ENCODE data around the gene PFKFB4. TPM values are rescaled to one million over a fixed set of nuclear protein-coding genes. Genes with fewer than 3 reads are reported as not detected.
"Not testable (repeated sequence)": the region's sequence is repeated elsewhere in the genome, so short reads cannot be mapped to it uniquely, and the experiment has no call there.

The PFKFB4 gene
- total RNA-seq, 1 donor from 2014 or later, result 2.4 TPM

- intact Hi-C loops (cut with DNase I), result no loop called here
- DNase-seq (ENCODE audit: missing footprints) (no peak), ATAC-seq (no peak)
Observed at GRCh38 chr3:48477959-48478520, 78.6 kb downstream of the PFKFB4 start.

DNA sequence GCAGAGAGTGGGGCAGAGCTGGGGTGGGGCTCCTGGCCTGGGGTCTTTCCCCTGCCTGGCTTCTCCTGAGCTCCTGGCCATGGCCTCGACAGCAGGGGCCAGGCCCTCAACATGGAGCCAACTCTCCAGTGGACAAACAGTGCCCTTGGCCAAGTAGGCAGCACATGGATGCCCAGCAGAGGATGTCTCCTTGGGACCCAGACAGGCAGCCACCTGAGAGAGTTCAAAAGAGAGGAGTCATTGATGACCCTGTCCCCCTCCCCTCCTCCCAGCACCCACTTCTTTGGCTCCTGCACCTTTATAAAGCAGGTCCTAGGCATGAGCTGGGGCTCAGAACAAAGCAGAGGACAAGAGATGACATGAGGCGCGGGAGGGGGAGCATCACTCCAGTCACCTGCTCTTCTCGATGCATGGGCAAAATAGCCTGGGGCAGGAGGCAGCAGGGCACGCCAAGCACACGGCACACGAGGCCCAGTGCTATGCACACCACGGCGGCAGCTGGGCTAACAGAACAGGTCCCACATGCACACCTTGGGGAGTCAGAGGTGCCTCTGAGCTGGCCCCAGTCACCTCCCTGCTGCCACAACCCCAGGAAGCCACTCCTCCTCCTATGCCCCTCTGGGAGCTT lies 80.1 kb downstream of the PFKFB4 start:
- DNase-seq (ENCODE audit: missing footprints) (no peak), ATAC-seq (no peak)
- intact Hi-C loops (cut with DNase I), result no loop called here

DNA sequence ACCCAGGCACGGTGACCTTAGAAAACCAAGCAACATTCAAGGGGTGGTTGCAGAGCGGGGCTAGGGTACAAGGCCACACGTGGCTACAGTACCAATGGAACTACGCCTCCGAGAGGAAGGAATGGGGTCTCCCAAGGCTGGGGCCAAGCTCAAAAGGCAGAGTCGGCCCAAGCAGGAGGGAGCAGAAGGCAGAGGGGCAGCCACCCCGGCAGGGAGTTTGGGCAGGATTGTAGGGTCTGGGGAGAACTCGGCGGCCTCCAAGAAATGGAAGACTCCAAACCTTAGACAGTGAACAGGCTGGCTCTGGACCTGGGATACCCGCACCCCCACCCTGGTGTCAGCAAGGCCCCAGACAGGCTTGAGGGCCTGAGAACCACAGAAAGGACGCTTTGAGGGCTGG lies 81.4 kb downstream of the PFKFB4 start:
- intact Hi-C loops (cut with DNase I), result no loop called here
- no peak for DNase-seq (ENCODE audit: missing footprints)
- no peak for ATAC-seq

- DNase-seq (ENCODE audit: missing footprints) (no peak), ATAC-seq (no peak)
- intact Hi-C loops (cut with DNase I), result no loop called here
Observed at GRCh38 chr3:48474619-48475018, 82.0 kb downstream of the PFKFB4 start.

DNA sequence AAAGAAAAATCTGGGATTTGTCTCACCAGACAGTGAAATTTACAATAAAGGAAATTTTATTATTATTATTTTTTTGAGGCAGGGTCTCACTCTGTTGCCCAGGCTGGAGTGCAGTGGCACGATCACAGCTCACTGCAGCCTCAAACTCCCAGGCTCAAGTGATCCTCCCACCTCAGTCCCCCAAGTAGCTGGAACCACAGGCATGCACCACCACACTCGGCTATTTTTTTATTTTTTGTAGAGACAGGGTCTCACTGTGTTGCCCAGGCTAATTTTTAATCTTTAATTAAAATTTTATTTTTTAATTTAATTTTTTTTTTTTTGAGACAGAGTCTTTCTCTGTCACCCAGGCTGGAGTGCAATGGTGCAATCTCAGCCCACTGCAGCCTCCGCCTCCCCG lies 82.6 kb downstream of the PFKFB4 start:
- ATAC-seq; intact Hi-C loops (cut with DNase I); DNase-seq (ENCODE audit: missing footprints): not testable (repeated sequence)

DNA sequence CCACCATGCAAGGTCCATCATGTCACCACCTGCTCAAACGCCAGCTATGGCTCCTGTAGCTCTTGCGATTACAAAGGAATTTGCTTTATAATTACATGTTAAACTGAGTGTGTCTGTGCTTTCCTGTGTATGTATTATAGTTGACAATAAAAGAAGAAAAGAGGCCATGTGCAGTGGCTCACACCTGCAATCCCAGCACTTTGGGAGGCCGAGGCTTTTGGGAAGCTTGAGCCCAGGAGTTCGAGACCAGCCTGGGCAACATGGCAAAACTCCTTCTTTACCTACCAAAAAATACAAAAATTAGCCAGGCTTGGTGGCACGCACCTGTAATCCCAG lies 83.0 kb downstream of the PFKFB4 start:
- intact Hi-C loops (cut with DNase I), result loop anchor here (2.0 kb wide), 1 partner anchor 31 kb away; the partner anchor contains the start of gene SHISA5
- DNase-seq (ENCODE audit: missing footprints) (no peak), ATAC-seq (no peak)

GRCh38 chr3:48472923-48473616 lies 83.5 kb downstream of the PFKFB4 start:
- ATAC-seq (peak; percentile 90), DNase-seq (ENCODE audit: missing footprints) (peak; percentile 97)
- intact Hi-C loops (cut with DNase I), result loop anchor here (2.0 kb wide), 1 partner anchor 32 kb away; the partner anchor contains the start of gene SHISA5

DNA sequence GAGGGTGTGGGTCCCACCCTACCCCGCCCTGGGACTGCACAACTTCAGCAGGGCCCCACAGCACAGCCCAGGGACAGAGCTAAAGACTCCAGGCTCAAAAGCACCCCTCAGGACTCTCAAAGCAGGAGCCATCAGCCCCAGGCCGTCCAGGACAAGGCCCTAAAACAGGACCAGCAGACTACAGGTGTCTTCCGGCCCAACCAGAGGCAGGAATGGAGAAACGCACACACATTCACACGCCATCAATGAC lies 84.0 kb downstream of the PFKFB4 start:
- intact Hi-C loops (cut with DNase I), result loop anchor here (2.0 kb wide), 1 partner anchor 32 kb away; the partner anchor contains the start of gene SHISA5

GRCh38 chr3:48470286-48470685 lies 86.3 kb downstream of the PFKFB4 start:
- intact Hi-C loops (cut with DNase I), result no loop called here
- no peak for DNase-seq (ENCODE audit: missing footprints)
- ATAC-seq, result no peak

More for the DNA sequence above, 84.0 kb downstream of the PFKFB4 start:
- ATAC-seq (peak; percentile 38), DNase-seq (ENCODE audit: missing footprints) (no peak)

DNA sequence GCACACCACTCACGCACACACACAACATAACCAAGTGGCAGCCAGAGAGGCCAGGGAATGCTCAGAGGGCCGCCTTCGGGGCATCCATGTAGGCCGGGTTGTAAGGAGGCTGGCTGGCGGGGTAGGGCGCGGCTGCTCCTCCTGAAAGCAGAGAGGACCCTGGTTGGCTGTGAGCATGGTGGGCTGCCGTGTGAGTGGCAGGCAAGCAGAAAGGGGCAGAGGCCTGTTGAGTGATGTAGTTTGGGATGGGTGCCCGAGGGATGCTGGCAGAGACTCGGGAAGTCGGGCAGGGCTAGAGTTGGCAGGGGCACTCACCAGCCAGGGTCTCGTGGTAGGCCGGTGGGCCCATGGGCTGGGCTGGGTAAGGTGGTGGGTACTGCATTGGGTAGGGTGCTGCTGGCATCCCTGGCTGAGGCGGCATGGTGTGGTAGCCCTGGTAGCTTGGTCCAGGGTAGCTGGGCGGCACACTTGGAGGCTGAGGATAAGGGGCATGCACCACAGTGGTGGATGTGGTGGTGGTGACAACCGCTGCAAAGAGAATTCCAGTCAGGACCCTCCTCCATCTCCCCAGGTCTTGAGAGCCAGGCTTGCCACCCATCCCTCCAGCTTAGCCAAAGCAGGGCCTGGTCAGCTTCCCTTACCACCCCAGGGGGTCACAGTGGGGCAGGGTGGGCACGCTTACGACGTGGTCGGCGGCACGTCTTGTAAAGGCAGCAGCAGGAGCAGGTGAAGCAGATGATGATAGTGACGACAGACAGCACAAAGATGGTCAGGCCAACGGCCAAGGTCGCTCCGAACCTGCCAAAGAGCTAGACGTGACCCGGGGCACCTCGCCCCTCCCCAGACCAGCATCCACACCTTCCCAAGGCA lies 87.3 kb downstream of the PFKFB4 start:
- ATAC-seq (no peak), DNase-seq (ENCODE audit: missing footprints) (no peak)
- intact Hi-C loops (cut with DNase I), result no loop called here

DNA sequence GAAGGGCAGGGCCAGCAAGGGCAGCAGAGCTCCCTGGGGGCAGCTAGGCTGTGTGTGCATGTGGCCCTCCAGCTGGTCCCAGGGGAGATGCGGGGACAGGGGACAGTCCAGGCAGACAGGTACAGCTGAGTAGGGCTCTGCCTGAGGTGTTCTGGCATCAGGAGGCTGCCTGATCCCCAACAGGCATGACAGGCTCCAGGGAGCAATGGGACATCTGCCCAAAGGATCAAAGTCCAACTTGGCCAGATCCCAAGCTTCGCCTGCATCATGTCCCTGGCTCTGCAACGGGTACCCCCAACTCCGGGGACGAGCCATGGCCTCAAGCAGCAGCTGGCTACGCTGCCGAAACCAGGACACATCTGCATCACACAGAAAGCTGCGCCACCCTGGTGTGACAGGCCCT lies 88.3 kb downstream of the PFKFB4 start:
- no peak for ATAC-seq
- no peak for DNase-seq (ENCODE audit: missing footprints)
- intact Hi-C loops (cut with DNase I), result no loop called here

Small RNAs within 50 kb of the gene (microRNA-seq; reads per million reads assigned to microRNA genes)
- gene MIR6823, result not detected
- gene MIR711, result not detected

Other genes starting within 250 kb of the PFKFB4 start
- gene SPINK8, start 223.1 kb downstream of the PFKFB4 start, total RNA-seq, result not detected
- not detected for gene FBXW12, start 184.6 kb downstream of the PFKFB4 start, total RNA-seq
- 45.4 TPM for gene PLXNB1, start 126.7 kb downstream of the PFKFB4 start, total RNA-seq
- 13.3 TPM for gene CCDC51, start 116.7 kb downstream of the PFKFB4 start, total RNA-seq
- gene TMA7, start 116.5 kb downstream of the PFKFB4 start, total RNA-seq, result 251 TPM
- 3.2 TPM for gene ATRIP, start 110.1 kb downstream of the PFKFB4 start, total RNA-seq
- 57.3 TPM for gene SHISA5, start 52.6 kb downstream of the PFKFB4 start, total RNA-seq
- gene UCN2, start 7.0 kb upstream of the PFKFB4 start, total RNA-seq, result not detected
- gene COL7A1, start 38.5 kb upstream of the PFKFB4 start, total RNA-seq, result 14.9 TPM
- 1,186 TPM for gene UQCRC1, start 52.8 kb upstream of the PFKFB4 start, total RNA-seq
- not detected for gene TMEM89, start 65.0 kb upstream of the PFKFB4 start, total RNA-seq
- gene SLC26A6, start 78.7 kb upstream of the PFKFB4 start, total RNA-seq, result 14.1 TPM
- gene CELSR3, start 106.1 kb upstream of the PFKFB4 start, total RNA-seq, result 0.38 TPM
- gene NCKIPSD, start 129.1 kb upstream of the PFKFB4 start, total RNA-seq, result 15.4 TPM
- gene IP6K2, start 160.4 kb upstream of the PFKFB4 start, total RNA-seq, result 29.3 TPM

All from Right ventricle myocardium inferior (tissue), 1 donor.